ENCODE results near the gene TMEM229A. TPM values are rescaled to one million over a fixed set of nuclear protein-coding genes. Genes with fewer than 3 reads are reported as not detected.

TMEM229A gene
- total RNA-seq, 6 experiments from 2014 or later, result not detected

- Mint-ChIP-seq H3K4me3 (no peak overlapping the region), H3K27me3 (ENCODE audit: insufficient read depth) (no peaks in the 10 kb centered on the region), H3K27ac (no peak overlapping the region), H3K9me3 (peaks cover 13% of the 10 kb centered on the region), H3K36me3 (ENCODE audit: low read depth) (no peaks in the 10 kb centered on the region), H3K4me1 (ENCODE audit: low read depth) (peaks cover 11% of the 10 kb centered on the region)
- DNase-seq, result peak; percentile 61
- TF ChIP-seq CTCF (IDR thresholded peaks at IDR 0.05), result no peak
Observed at GRCh38 chr7:124072603-124073309, 39.9 kb upstream of the TMEM229A start.

- DNase-seq, result no peak
- no peak for TF ChIP-seq CTCF (IDR thresholded peaks at IDR 0.05)
- Mint-ChIP-seq H3K9me3 (peaks cover 16% of the 10 kb centered on the region), H3K27me3 (ENCODE audit: insufficient read depth) (no peaks in the 10 kb centered on the region), H3K27ac (no peak overlapping the region), H3K4me1 (ENCODE audit: low read depth) (peaks cover 11% of the 10 kb centered on the region), H3K36me3 (ENCODE audit: low read depth) (no peaks in the 10 kb centered on the region), H3K4me3 (no peak overlapping the region)
Observed at GRCh38 chr7:124071843-124072242, 39.0 kb upstream of the TMEM229A start.

- Mint-ChIP-seq H3K4me3 (no peak overlapping the region), H3K27me3 (ENCODE audit: insufficient read depth) (no peaks in the 10 kb centered on the region; the same call in 1 of the 2 replicates), H3K4me1 (ENCODE audit: low read depth) (no peaks in the 10 kb centered on the region), H3K36me3 (ENCODE audit: low read depth) (no peaks in the 10 kb centered on the region), H3K27ac (no peak overlapping the region), H3K9me3 (no peaks in the 10 kb centered on the region; the same call in 1 of the 2 replicates)
- no peak for DNase-seq
- no peak for TF ChIP-seq CTCF (IDR thresholded peaks at IDR 0.05)
Observed at GRCh38 chr7:124062171-124062570, 29.3 kb upstream of the TMEM229A start.

GRCh38 chr7:124060528-124060927 lies 27.7 kb upstream of the TMEM229A start:
- no peak for TF ChIP-seq CTCF (IDR thresholded peaks at IDR 0.05)
- Mint-ChIP-seq H3K36me3 (ENCODE audit: low read depth) (no peaks in the 10 kb centered on the region), H3K27ac (no peak overlapping the region), H3K9me3 (peaks cover 3% of the 10 kb centered on the region; the same call in 1 of the 2 replicates), H3K4me3 (no peak overlapping the region), H3K4me1 (ENCODE audit: low read depth) (no peaks in the 10 kb centered on the region), H3K27me3 (ENCODE audit: insufficient read depth) (no peaks in the 10 kb centered on the region; the same call in 1 of the 2 replicates)
- DNase-seq, result no peak

GRCh38 chr7:124059375-124059774 lies 26.5 kb upstream of the TMEM229A start:
- H3K27me3 Mint-ChIP-seq (ENCODE audit: insufficient read depth), result no peaks in the 10 kb centered on the region; the same call in 1 of the 2 replicates
- H3K4me1 Mint-ChIP-seq (ENCODE audit: low read depth), result no peaks in the 10 kb centered on the region
- H3K4me3 Mint-ChIP-seq, result no peak overlapping the region

More at GRCh38 chr7:124059375-124059774, 26.5 kb upstream of the TMEM229A start:
- no peaks in the 10 kb centered on the region for H3K36me3 Mint-ChIP-seq (ENCODE audit: low read depth)
- no peak overlapping the region for H3K27ac Mint-ChIP-seq
- peaks cover 4% of the 10 kb centered on the region; the same call in 1 of the 2 replicates for H3K9me3 Mint-ChIP-seq
- no peak for TF ChIP-seq CTCF (IDR thresholded peaks at IDR 0.05)
- DNase-seq, result no peak

All from HFFc6 (cell line).